B cell (primary cell): ENCODE results near the gene SRPK1.

Experiments
- EZH2 ChIP-seq: IDR thresholded peaks from 2 replicates; pipeline ENCODE4 v1.6.1; 2012; ENCODE audit warnings: borderline replicate concordance, low read depth, mild to moderate bottlenecking, moderate library complexity, low read length; ENCODE audit not compliant: insufficient read depth, poor library complexity, severe bottlenecking
- TF ChIP-seq, protein P1 (sequence below): fragments of 200-600 bp; IDR thresholded peaks from one replicate; pipeline ENCODE4 v1.8.0; 2022; ENCODE audit warnings: antibody characterized with exemption, mild to moderate bottlenecking

DNA sequence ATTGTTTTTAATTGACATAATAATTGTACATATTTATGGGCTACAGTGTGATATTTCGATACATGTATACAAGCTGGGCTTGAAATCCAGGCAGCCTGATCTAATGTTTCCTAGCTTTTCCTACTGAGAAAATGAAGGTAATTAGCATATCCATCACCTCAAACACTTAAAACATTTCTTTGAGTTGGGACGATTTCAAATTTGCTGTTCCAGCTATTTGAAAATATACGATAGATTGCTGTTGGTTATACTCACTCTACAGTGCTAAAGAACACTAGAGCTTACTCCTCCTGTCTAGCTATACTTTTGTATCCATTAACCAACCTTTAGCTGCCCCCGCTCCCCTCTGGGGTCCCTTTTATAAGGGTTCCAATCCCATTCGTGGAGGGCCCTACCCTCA is 111.1 kb downstream of the SRPK1 start:
- TF ChIP-seq, protein P1, sequence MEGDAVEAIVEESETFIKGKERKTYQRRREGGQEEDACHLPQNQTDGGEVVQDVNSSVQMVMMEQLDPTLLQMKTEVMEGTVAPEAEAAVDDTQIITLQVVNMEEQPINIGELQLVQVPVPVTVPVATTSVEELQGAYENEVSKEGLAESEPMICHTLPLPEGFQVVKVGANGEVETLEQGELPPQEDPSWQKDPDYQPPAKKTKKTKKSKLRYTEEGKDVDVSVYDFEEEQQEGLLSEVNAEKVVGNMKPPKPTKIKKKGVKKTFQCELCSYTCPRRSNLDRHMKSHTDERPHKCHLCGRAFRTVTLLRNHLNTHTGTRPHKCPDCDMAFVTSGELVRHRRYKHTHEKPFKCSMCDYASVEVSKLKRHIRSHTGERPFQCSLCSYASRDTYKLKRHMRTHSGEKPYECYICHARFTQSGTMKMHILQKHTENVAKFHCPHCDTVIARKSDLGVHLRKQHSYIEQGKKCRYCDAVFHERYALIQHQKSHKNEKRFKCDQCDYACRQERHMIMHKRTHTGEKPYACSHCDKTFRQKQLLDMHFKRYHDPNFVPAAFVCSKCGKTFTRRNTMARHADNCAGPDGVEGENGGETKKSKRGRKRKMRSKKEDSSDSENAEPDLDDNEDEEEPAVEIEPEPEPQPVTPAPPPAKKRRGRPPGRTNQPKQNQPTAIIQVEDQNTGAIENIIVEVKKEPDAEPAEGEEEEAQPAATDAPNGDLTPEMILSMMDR, result no peak
- TF ChIP-seq EZH2, result no peak
